Glomerular visceral epithelial cell (primary cell): ENCODE measurements around the gene MAB21L2.

Source experiments
- DNase-seq: peaks from one replicate; pipeline ENCODE4 v3.0.0-alpha.2; 2016; ENCODE audit errors: extremely low spot score

The MAB21L2 gene

DNA sequence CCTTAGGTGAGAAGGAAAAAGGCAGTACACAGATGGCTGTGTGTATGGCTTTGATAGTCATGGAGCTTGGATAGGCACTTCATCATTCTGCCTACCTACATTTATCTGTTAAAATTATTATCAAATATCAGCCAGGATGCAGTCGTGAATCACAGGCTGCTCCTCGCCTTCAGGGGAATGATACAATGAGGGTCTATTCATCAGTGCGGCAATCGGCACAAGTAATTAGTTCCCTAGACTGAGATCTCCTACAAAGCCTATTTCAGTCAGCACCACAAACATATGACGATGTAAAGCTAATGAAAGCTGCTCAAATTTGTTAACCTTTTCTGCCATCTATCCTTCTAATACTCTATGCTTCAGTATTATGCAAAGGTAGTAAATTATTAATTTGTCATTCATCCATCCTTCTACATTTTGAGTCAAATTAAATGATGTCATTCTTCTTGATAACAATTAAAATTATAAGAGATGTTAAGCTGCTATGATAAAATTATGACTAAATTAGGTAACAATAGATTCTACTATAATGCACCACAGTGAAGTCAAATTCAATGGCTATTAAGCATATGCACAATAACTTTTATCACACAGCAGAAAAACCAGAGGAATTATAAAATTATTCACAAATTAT is 19.0 kb downstream of the MAB21L2 start:
- no peak for DNase-seq

GRCh38 chr4:150609131-150609530 is 27.2 kb downstream of the MAB21L2 start:
- DNase-seq = no peak

DNA sequence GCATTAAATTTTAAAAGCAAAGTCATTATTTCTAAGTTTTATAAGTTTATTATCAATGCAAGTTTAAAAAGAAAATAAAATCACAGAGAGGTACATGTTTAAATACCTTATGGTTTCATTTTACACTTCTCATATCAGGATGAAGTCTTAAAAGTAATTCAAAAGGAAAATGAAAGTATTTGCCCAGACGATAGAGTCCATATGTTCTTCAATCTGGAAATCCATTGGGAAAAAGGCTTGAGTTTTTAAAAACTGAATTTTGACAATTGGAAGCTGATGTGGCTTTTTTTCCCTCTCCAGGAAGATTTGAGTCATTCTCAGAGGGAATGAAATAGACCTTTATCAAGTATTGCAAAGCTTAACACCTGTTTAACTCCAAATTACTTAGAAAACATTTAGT is 37.1 kb downstream of the MAB21L2 start:
- no peak for DNase-seq

DNA sequence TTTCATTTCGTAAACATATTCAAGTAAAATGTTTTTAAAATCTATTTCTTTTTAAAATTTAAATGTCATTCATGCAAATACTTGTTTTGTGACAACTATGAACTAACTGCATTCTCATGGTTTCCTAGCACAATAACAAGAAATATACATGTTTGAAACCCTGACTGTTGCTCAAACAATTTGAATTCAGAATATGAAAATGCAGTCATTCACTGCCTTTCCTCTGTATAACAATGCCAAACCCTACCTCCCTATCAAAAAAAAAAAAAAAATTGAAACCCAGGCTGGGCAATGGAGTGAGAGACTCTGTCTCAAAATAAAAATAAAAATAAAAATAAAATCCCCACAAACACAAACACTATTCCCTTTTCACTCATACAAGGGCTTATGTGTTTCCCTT is 42.1 kb downstream of the MAB21L2 start:
- DNase-seq = no peak

GRCh38 chr4:150625033-150625432 is 43.1 kb downstream of the MAB21L2 start:
- no peak for DNase-seq

- DNase-seq = no peak
These were observed 46.1 kb downstream of the MAB21L2 start for GRCh38 chr4:150628073-150628472.

DNA sequence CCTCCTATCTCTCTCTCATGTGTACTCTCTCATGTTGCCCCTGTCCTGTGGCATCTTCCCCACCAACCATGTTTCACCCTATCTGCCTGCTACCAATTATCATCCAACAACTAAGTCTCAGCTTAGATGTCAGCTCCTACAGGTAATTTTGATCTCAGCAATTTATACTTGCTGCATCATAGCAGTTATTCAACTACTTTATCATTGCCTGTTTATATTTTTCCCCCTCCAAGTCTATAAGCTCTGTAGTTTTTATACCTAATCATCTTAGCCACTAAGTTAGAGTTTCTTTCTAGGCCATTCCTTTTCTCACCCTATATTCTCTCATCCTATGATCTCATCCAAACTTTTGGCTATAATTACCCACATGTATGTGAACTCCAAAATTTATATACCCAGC is 50.7 kb downstream of the MAB21L2 start:
- DNase-seq = no peak
